HepG2 (cell line): ENCODE results near the gene NYNRIN. TPM values are rescaled to one million over a fixed set of nuclear protein-coding genes. Genes with fewer than 3 reads are reported as not detected.

Experiments used
- CENPT ChIP-seq: sonication (generic); formaldehyde crosslinking; IDR thresholded peaks from 2 replicates; pipeline ENCODE4 v1.8.0; 2022; ENCODE audit warnings: low read depth, mild to moderate bottlenecking, moderate library complexity, missing genetic modification reagents
- CHD2 ChIP-seq: IDR thresholded peaks from 2 replicates; pipeline ENCODE4 v1.6.1; 2011; ENCODE audit warnings: low read depth, low read length, improper control_type of control experiment
- CREB1 ChIP-seq, 2 experiments: fragments of 450-650 bp in 1 of 2; IDR thresholded peaks; 2 replicates each; pipeline ENCODE4 v1.6.1; 2016 to 2017; ENCODE audit warnings: control low read depth in 1 of 2, mild to moderate bottlenecking in 1 of 2, missing compliant biosample characterization in 1 of 2, missing genetic modification characterization in 1 of 2
- POLR2AphosphoS5 ChIP-seq: IDR thresholded peaks from 2 replicates; pipeline ENCODE4 v1.6.1; 2012; ENCODE audit warnings: low read depth, low read length
- SALL2 ChIP-seq: sonication (generic); formaldehyde crosslinking; IDR thresholded peaks from 2 replicates; pipeline ENCODE4 v1.8.1; 2023; ENCODE audit warnings: mild to moderate bottlenecking, missing genetic modification reagents, inconsistent platforms
- ZNF616 ChIP-seq: sonication (generic); formaldehyde crosslinking; IDR thresholded peaks from 2 replicates; pipeline ENCODE4 v1.5.0; 2020; ENCODE audit warnings: low read depth, mild to moderate bottlenecking, missing genetic modification reagents
- ZNF891 ChIP-seq: sonication (generic); formaldehyde crosslinking; IDR thresholded peaks from 2 replicates; pipeline ENCODE4 v1.5.0; 2020; ENCODE audit warnings: mild to moderate bottlenecking, missing genetic modification reagents
- polyA plus RNA-seq, 8 experiments: library from polyadenylated mRNA; depleted of rRNA in 3 of 8; stranded (reverse) in 7 of 8; unstranded in 1 of 8; fragments of >200 nt; fragmentation: Illumina TruSeq in 4 of 8; extraction: Trizol in 4 of 8; gene quantifications; 2 replicates each; pipeline versions ENCODE4 v1.2.1 to v1.2.3, GENCODE V29; 2011 to 2016; ENCODE audit warnings: low read depth in 4 of 8, missing spikeins in 1 of 8, mixed read lengths in 1 of 8; ENCODE audit not compliant: insufficient read depth in 1 of 8
- total RNA-seq, 5 experiments: library from RNA; depleted of rRNA; stranded (reverse); fragments of >200 nt; fragmentation: Illumina TruSeq; extraction: Trizol; gene quantifications; 2 replicates each; pipeline ENCODE4 v1.2.3, GENCODE V29; 2016; ENCODE audit warnings: low read depth in 1 of 5
- TF ChIP-seq, protein P1 (sequence below): IDR thresholded peaks from 2 replicates; pipeline ENCODE4 v1.6.1; 2016
- TF ChIP-seq, protein P2 (sequence below): sonication (generic); formaldehyde crosslinking; IDR thresholded peaks from 2 replicates; pipeline ENCODE4 v1.4.0; 2020; ENCODE audit warnings: missing genetic modification reagents
- TF ChIP-seq, protein P3 (sequence below): sonication (generic); formaldehyde crosslinking; IDR thresholded peaks from 2 replicates; pipeline ENCODE4 v1.8.0; 2022; ENCODE audit warnings: mild to moderate bottlenecking, missing genetic modification reagents, moderate library complexity
- TF ChIP-seq, protein P4 (sequence below): sonication (generic); formaldehyde crosslinking; IDR thresholded peaks from 2 replicates; pipeline ENCODE4 v1.4.0; 2020; ENCODE audit warnings: missing genetic modification reagents, borderline replicate concordance
- TF ChIP-seq, protein P5 (sequence below): sonication (generic); formaldehyde crosslinking; IDR thresholded peaks from 2 replicates; pipeline ENCODE4 v1.4.0; 2020; ENCODE audit warnings: missing genetic modification reagents
- TF ChIP-seq, protein P6 (sequence below): sonication (generic); formaldehyde crosslinking; IDR thresholded peaks from 2 replicates; pipeline ENCODE4 v1.8.1; 2023; ENCODE audit warnings: missing genetic modification reagents, mild to moderate bottlenecking, borderline replicate concordance
- TF ChIP-seq, protein P7 (sequence below): sonication (generic); formaldehyde crosslinking; IDR thresholded peaks from 2 replicates; pipeline ENCODE4 v1.5.1; 2020; ENCODE audit warnings: mild to moderate bottlenecking, missing genetic modification reagents, moderate library complexity

The NYNRIN gene
- total and polyA plus RNA-seq, 2 of the 13 experiments (the other 11 are each of a cell fraction or from before 2014, with no cell fraction given), result 0.63 to 1.1 TPM

DNA sequence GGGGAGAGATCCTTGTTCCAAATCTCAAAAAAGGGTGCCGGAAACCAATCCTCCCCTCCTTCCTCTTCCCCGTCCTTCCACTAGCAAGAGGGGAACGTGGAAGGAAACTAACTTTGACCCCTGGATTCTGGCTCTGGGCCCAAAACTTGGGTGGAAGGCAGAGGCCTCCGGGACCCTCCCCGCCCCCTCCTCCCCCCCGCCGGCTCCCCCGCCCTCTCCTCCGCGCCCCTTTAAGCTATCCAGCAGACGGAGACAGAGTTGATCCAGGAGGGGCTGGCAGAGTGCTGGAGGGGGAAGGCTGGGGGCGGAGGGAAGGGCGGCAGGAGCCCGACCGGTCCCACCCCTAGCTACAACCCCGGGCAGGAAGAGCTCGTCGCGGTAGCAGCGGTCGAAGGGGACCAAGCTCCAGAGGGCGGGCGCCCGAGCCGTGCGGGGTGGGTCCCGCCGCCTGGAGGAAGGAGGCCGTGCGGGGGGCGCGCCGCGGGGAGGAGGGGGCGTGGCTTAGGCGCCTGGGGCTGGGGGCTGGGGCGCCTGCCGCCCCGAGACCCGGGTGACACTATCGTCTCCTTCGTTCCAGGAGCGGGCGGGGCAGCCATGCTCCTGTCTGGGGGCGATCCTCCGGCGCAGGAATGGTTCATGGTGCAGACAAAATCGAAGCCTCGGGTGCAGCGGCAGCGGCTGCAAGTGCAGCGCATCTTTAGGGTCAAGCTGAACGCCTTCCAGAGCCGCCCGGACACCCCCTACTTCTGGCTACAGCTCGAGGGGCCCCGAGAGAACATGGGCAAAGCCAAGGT lies at the start of gene NYNRIN (continued):
- TF ChIP-seq, protein P1, sequence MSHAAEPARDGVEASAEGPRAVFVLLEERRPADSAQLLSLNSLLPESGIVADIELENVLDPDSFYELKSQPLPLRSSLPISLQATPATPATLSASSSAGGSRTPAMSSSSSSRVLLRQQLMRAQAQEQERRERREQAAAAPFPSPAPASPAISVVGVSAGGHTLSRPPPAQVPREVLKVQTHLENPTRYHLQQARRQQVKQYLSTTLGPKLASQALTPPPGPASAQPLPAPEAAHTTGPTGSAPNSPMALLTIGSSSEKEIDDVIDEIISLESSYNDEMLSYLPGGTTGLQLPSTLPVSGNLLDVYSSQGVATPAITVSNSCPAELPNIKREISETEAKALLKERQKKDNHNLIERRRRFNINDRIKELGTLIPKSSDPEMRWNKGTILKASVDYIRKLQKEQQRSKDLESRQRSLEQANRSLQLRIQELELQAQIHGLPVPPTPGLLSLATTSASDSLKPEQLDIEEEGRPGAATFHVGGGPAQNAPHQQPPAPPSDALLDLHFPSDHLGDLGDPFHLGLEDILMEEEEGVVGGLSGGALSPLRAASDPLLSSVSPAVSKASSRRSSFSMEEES, result no peak
- TF ChIP-seq SALL2 (CRISPR knock-in tag) (no peak), CENPT (CRISPR knock-in tag) (0 out of 2 replicates have a peak, but pooled peaks have one; percentile 54), CHD2 (no peak), POLR2AphosphoS5 (no peak), ZNF891 (CRISPR knock-in tag) (0 out of 2 replicates have a peak, but pooled peaks have one; percentile 50), CREB1 (IDR thresholded peaks at IDR 0.05) (no peak), CREB1 (CRISPR knock-in tag; IDR thresholded peaks at IDR 0.05) (no peak), ZNF616 (CRISPR knock-in tag) (peak; percentile 18; the same call in 1 of the 2 replicates)
- TF ChIP-seq, protein P2, sequence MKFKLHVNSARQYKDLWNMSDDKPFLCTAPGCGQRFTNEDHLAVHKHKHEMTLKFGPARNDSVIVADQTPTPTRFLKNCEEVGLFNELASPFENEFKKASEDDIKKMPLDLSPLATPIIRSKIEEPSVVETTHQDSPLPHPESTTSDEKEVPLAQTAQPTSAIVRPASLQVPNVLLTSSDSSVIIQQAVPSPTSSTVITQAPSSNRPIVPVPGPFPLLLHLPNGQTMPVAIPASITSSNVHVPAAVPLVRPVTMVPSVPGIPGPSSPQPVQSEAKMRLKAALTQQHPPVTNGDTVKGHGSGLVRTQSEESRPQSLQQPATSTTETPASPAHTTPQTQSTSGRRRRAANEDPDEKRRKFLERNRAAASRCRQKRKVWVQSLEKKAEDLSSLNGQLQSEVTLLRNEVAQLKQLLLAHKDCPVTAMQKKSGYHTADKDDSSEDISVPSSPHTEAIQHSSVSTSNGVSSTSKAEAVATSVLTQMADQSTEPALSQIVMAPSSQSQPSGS (CRISPR knock-in tag), result no peak
- TF ChIP-seq, protein P3, sequence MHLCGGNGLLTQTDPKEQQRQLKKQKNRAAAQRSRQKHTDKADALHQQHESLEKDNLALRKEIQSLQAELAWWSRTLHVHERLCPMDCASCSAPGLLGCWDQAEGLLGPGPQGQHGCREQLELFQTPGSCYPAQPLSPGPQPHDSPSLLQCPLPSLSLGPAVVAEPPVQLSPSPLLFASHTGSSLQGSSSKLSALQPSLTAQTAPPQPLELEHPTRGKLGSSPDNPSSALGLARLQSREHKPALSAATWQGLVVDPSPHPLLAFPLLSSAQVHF (CRISPR knock-in tag), result 0 out of 2 replicates have a peak, but pooled peaks have one; percentile 21
- TF ChIP-seq, protein P4, sequence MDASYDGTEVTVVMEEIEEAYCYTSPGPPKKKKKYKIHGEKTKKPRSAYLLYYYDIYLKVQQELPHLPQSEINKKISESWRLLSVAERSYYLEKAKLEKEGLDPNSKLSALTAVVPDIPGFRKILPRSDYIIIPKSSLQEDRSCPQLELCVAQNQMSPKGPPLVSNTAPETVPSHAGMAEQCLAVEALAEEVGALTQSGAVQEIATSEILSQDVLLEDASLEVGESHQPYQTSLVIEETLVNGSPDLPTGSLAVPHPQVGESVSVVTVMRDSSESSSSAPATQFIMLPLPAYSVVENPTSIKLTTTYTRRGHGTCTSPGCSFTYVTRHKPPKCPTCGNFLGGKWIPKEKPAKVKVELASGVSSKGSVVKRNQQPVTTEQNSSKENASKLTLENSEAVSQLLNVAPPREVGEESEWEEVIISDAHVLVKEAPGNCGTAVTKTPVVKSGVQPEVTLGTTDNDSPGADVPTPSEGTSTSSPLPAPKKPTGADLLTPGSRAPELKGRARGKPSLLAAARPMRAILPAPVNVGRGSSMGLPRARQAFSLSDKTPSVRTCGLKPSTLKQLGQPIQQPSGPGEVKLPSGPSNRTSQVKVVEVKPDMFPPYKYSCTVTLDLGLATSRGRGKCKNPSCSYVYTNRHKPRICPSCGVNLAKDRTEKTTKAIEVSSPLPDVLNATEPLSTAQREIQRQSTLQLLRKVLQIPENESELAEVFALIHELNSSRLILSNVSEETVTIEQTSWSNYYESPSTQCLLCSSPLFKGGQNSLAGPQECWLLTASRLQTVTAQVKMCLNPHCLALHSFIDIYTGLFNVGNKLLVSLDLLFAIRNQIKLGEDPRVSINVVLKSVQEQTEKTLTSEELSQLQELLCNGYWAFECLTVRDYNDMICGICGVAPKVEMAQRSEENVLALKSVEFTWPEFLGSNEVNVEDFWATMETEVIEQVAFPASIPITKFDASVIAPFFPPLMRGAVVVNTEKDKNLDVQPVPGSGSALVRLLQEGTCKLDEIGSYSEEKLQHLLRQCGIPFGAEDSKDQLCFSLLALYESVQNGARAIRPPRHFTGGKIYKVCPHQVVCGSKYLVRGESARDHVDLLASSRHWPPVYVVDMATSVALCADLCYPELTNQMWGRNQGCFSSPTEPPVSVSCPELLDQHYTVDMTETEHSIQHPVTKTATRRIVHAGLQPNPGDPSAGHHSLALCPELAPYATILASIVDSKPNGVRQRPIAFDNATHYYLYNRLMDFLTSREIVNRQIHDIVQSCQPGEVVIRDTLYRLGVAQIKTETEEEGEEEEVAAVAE (CRISPR knock-in tag), result no peak
- TF ChIP-seq, protein P5, sequence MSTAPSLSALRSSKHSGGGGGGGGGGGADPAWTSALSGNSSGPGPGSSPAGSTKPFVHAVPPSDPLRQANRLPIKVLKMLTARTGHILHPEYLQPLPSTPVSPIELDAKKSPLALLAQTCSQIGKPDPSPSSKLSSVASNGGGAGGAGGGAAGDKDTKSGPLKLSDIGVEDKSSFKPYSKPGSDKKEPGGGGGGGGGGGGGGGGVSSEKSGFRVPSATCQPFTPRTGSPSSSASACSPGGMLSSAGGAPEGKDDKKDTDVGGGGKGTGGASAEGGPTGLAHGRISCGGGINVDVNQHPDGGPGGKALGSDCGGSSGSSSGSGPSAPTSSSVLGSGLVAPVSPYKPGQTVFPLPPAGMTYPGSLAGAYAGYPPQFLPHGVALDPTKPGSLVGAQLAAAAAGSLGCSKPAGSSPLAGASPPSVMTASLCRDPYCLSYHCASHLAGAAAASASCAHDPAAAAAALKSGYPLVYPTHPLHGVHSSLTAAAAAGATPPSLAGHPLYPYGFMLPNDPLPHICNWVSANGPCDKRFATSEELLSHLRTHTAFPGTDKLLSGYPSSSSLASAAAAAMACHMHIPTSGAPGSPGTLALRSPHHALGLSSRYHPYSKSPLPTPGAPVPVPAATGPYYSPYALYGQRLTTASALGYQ (CRISPR knock-in tag), result no peak
- TF ChIP-seq, protein P6, sequence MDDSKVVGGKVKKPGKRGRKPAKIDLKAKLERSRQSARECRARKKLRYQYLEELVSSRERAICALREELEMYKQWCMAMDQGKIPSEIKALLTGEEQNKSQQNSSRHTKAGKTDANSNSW (CRISPR knock-in tag), result no peak
- TF ChIP-seq, protein P7, sequence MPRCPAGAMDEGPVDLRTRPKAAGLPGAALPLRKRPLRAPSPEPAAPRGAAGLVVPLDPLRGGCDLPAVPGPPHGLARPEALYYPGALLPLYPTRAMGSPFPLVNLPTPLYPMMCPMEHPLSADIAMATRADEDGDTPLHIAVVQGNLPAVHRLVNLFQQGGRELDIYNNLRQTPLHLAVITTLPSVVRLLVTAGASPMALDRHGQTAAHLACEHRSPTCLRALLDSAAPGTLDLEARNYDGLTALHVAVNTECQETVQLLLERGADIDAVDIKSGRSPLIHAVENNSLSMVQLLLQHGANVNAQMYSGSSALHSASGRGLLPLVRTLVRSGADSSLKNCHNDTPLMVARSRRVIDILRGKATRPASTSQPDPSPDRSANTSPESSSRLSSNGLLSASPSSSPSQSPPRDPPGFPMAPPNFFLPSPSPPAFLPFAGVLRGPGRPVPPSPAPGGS, result peak; percentile 63; the same call in 1 of the 2 replicates
